ENCODE data around the gene EXPH5.

EXPH5 gene

GRCh38 chr11:108558222-108558621 is 35.3 kb downstream of the EXPH5 start:
- Histone ChIP-seq H3K4me1 (ENCODE audit: control insufficient read depth, low read depth, low read length) (no peaks in the 10 kb centered on the region), H3K27me3 (ENCODE audit: control insufficient read depth, insufficient read depth, low read length) (no peaks in the 10 kb centered on the region), H3K27ac (ENCODE audit: low read length) (no peak overlapping the region), H3K9me3 (ENCODE audit: control insufficient read depth, low read depth, low read length) (no peaks in the 10 kb centered on the region), H3K9ac (ENCODE audit: low read length) (no peak overlapping the region), H3K36me3 (ENCODE audit: control insufficient read depth, low read depth, low read length) (no peaks in the 10 kb centered on the region), H3K4me3 (ENCODE audit: low read length) (no peak overlapping the region)

GRCh38 chr11:108556019-108556418 is 37.5 kb downstream of the EXPH5 start:
- H3K4me1 ChIP-seq (ENCODE audit: control insufficient read depth, low read depth, low read length): peaks cover 10% of the 10 kb centered on the region
- H3K9me3 ChIP-seq (ENCODE audit: control insufficient read depth, low read depth, low read length): no peaks in the 10 kb centered on the region
- no peak overlapping the region for H3K27ac ChIP-seq (ENCODE audit: low read length)
- H3K9ac ChIP-seq (ENCODE audit: low read length): no peak overlapping the region
- H3K27me3 ChIP-seq (ENCODE audit: control insufficient read depth, insufficient read depth, low read length): no peaks in the 10 kb centered on the region
- H3K4me3 ChIP-seq (ENCODE audit: low read length): no peak overlapping the region
- no peaks in the 10 kb centered on the region for H3K36me3 ChIP-seq (ENCODE audit: control insufficient read depth, low read depth, low read length)

GRCh38 chr11:108551651-108552462 is 41.7 kb downstream of the EXPH5 start:
- no peak overlapping the region for H3K4me3 ChIP-seq (ENCODE audit: low read length)
- no peak overlapping the region for H3K9ac ChIP-seq (ENCODE audit: low read length)
- no peak overlapping the region for H3K27ac ChIP-seq (ENCODE audit: low read length)

GRCh38 chr11:108549319-108549885 is 44.2 kb downstream of the EXPH5 start:
- Histone ChIP-seq H3K4me3 (ENCODE audit: low read length) (no peak overlapping the region), H3K9ac (ENCODE audit: low read length) (no peak overlapping the region), H3K27me3 (ENCODE audit: control insufficient read depth, insufficient read depth, low read length) (no peaks in the 10 kb centered on the region), H3K36me3 (ENCODE audit: control insufficient read depth, low read depth, low read length) (no peaks in the 10 kb centered on the region), H3K27ac (ENCODE audit: low read length) (no peak overlapping the region), H3K4me1 (ENCODE audit: control insufficient read depth, low read depth, low read length) (peaks cover 13% of the 10 kb centered on the region), H3K9me3 (ENCODE audit: control insufficient read depth, low read depth, low read length) (no peaks in the 10 kb centered on the region)

More at GRCh38 chr11:108551651-108552462, 41.7 kb downstream of the EXPH5 start:
- Histone ChIP-seq H3K9me3 (ENCODE audit: control insufficient read depth, low read depth, low read length) (no peaks in the 10 kb centered on the region), H3K4me1 (ENCODE audit: control insufficient read depth, low read depth, low read length) (peaks cover 10% of the 10 kb centered on the region), H3K36me3 (ENCODE audit: control insufficient read depth, low read depth, low read length) (no peaks in the 10 kb centered on the region), H3K27me3 (ENCODE audit: control insufficient read depth, insufficient read depth, low read length) (no peaks in the 10 kb centered on the region)

GRCh38 chr11:108545909-108546501 is 47.6 kb downstream of the EXPH5 start:
- Histone ChIP-seq H3K4me3 (ENCODE audit: low read length) (no peak overlapping the region), H3K9ac (ENCODE audit: low read length) (no peak overlapping the region), H3K27ac (ENCODE audit: low read length) (no peak overlapping the region), H3K36me3 (ENCODE audit: control insufficient read depth, low read depth, low read length) (no peaks in the 10 kb centered on the region), H3K9me3 (ENCODE audit: control insufficient read depth, low read depth, low read length) (no peaks in the 10 kb centered on the region), H3K4me1 (ENCODE audit: control insufficient read depth, low read depth, low read length) (peaks cover 3% of the 10 kb centered on the region), H3K27me3 (ENCODE audit: control insufficient read depth, insufficient read depth, low read length) (no peaks in the 10 kb centered on the region)

- no peak overlapping the region for H3K4me3 ChIP-seq (ENCODE audit: low read length)
- H3K27ac ChIP-seq (ENCODE audit: low read length): no peak overlapping the region
- H3K4me1 ChIP-seq (ENCODE audit: control insufficient read depth, low read depth, low read length): peaks cover 3% of the 10 kb centered on the region
- no peaks in the 10 kb centered on the region for H3K9me3 ChIP-seq (ENCODE audit: control insufficient read depth, low read depth, low read length)
- no peaks in the 10 kb centered on the region for H3K27me3 ChIP-seq (ENCODE audit: control insufficient read depth, insufficient read depth, low read length)
- no peaks in the 10 kb centered on the region for H3K36me3 ChIP-seq (ENCODE audit: control insufficient read depth, low read depth, low read length)
- H3K9ac ChIP-seq (ENCODE audit: low read length): no peak overlapping the region
These were observed 50.1 kb downstream of the EXPH5 start for GRCh38 chr11:108543316-108543964.

GRCh38 chr11:108541531-108541930 is 52.0 kb downstream of the EXPH5 start:
- no peak overlapping the region for H3K4me3 ChIP-seq (ENCODE audit: low read length)
- H3K36me3 ChIP-seq (ENCODE audit: control insufficient read depth, low read depth, low read length): no peaks in the 10 kb centered on the region
- no peaks in the 10 kb centered on the region for H3K9me3 ChIP-seq (ENCODE audit: control insufficient read depth, low read depth, low read length)
- H3K27me3 ChIP-seq (ENCODE audit: control insufficient read depth, insufficient read depth, low read length): no peaks in the 10 kb centered on the region
- peaks cover 3% of the 10 kb centered on the region for H3K4me1 ChIP-seq (ENCODE audit: control insufficient read depth, low read depth, low read length)
- H3K9ac ChIP-seq (ENCODE audit: low read length): no peak overlapping the region
- H3K27ac ChIP-seq (ENCODE audit: low read length): no peak overlapping the region

- H3K9ac ChIP-seq (ENCODE audit: low read length): no peak overlapping the region
- H3K27me3 ChIP-seq (ENCODE audit: control insufficient read depth, insufficient read depth, low read length): no peaks in the 10 kb centered on the region
- no peaks in the 10 kb centered on the region for H3K4me1 ChIP-seq (ENCODE audit: control insufficient read depth, low read depth, low read length)
- H3K36me3 ChIP-seq (ENCODE audit: control insufficient read depth, low read depth, low read length): no peaks in the 10 kb centered on the region
- H3K9me3 ChIP-seq (ENCODE audit: control insufficient read depth, low read depth, low read length): no peaks in the 10 kb centered on the region
- no peak overlapping the region for H3K27ac ChIP-seq (ENCODE audit: low read length)
- H3K4me3 ChIP-seq (ENCODE audit: low read length): no peak overlapping the region
These were observed 55.1 kb downstream of the EXPH5 start for GRCh38 chr11:108538502-108538901.

- Histone ChIP-seq H3K36me3 (ENCODE audit: control insufficient read depth, low read depth, low read length) (no peaks in the 10 kb centered on the region), H3K4me1 (ENCODE audit: control insufficient read depth, low read depth, low read length) (no peaks in the 10 kb centered on the region), H3K27ac (ENCODE audit: low read length) (no peak overlapping the region), H3K9me3 (ENCODE audit: control insufficient read depth, low read depth, low read length) (no peaks in the 10 kb centered on the region), H3K9ac (ENCODE audit: low read length) (no peak overlapping the region), H3K4me3 (ENCODE audit: low read length) (no peak overlapping the region), H3K27me3 (ENCODE audit: control insufficient read depth, insufficient read depth, low read length) (no peaks in the 10 kb centered on the region)
These were observed 55.5 kb downstream of the EXPH5 start for GRCh38 chr11:108538022-108538424.

- Histone ChIP-seq H3K4me3 (ENCODE audit: low read length) (no peak overlapping the region), H3K36me3 (ENCODE audit: control insufficient read depth, low read depth, low read length) (no peaks in the 10 kb centered on the region), H3K4me1 (ENCODE audit: control insufficient read depth, low read depth, low read length) (no peaks in the 10 kb centered on the region), H3K27me3 (ENCODE audit: control insufficient read depth, insufficient read depth, low read length) (no peaks in the 10 kb centered on the region), H3K27ac (ENCODE audit: low read length) (no peak overlapping the region), H3K9me3 (ENCODE audit: control insufficient read depth, low read depth, low read length) (no peaks in the 10 kb centered on the region), H3K9ac (ENCODE audit: low read length) (no peak overlapping the region)
These were observed 56.8 kb downstream of the EXPH5 start for GRCh38 chr11:108536783-108537182.

GRCh38 chr11:108535384-108535955 is 58.1 kb downstream of the EXPH5 start:
- Histone ChIP-seq H3K9me3 (ENCODE audit: control insufficient read depth, low read depth, low read length) (no peaks in the 10 kb centered on the region), H3K27ac (ENCODE audit: low read length) (no peak overlapping the region), H3K27me3 (ENCODE audit: control insufficient read depth, insufficient read depth, low read length) (no peaks in the 10 kb centered on the region), H3K9ac (ENCODE audit: low read length) (no peak overlapping the region), H3K36me3 (ENCODE audit: control insufficient read depth, low read depth, low read length) (no peaks in the 10 kb centered on the region), H3K4me1 (ENCODE audit: control insufficient read depth, low read depth, low read length) (no peaks in the 10 kb centered on the region), H3K4me3 (ENCODE audit: low read length) (no peak overlapping the region)
